ENCODE measurements around the gene GFER.

GFER gene

GRCh38 chr16:1975432-1976215, 8.4 kb upstream of the GFER start:
- DNase-seq = no peak

DNA sequence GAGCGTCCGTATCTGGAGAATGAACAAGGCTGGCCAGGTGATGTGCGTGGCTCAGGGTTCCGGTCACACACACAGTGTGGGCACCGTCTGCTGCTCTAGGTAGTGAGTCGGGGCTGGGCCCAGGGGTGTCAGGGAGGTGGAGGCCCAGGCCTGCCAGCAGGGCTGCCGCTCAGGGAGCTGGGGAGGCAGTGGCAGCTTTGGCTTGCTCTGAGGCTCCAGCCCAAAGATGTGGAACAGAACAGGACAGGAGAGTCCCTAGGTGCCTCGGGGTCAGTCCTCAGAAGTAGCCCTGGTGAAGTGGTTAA, 7.8 kb upstream of the GFER start:
- DNase-seq = no peak

- no peak for DNase-seq
These were observed 6.8 kb upstream of the GFER start for GRCh38 chr16:1976951-1977874.

- no peak for DNase-seq
These were observed 6.1 kb upstream of the GFER start for GRCh38 chr16:1977875-1978268.

- no peak for DNase-seq
These were observed 5.4 kb upstream of the GFER start for GRCh38 chr16:1978476-1979120.

GRCh38 chr16:1979271-1980029, 4.5 kb upstream of the GFER start:
- DNase-seq = no peak

- DNase-seq = no peak
These were observed 3.8 kb upstream of the GFER start for GRCh38 chr16:1980030-1980769.

GRCh38 chr16:1980770-1981087, 3.3 kb upstream of the GFER start:
- no peak for DNase-seq

GRCh38 chr16:1981398-1981836, 2.6 kb upstream of the GFER start, which contains the start of gene NOXO1:
Gene NOXO1 (minus strand): TSS chr16:1981469. CDS start chr16:1981179, 290 bp downstream.
- DNase-seq = no peak

DNA sequence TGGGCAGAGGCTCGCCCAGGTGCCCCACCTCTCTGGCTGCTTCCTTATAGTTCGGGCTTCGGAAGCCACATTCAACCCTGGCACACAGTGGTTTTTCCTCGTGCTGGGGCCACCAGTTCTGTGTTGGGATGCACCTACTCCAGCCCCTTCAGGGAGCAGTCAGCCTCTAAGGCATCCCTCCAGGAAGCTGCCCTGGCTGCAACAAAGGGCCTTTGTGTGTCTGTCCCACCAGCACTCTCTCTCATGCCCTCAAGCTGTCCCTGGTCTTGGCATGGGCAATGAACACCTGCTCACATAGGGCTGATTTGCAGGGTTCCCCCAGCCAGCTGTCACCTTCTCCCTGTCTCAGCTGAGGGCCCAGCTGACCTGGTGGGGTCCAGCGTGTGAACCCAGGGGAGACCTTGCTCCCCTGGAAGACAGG, 2.0 kb upstream of the GFER start:
- DNase-seq = no peak

- no peak for DNase-seq
These were observed 926 bp upstream of the GFER start for GRCh38 chr16:1982991-1983543.

GRCh38 chr16:1984347-1985225, 593 bp downstream of the GFER start:
- no peak for DNase-seq

- DNase-seq = no peak
These were observed 1.6 kb downstream of the GFER start for GRCh38 chr16:1985466-1986150.

DNA sequence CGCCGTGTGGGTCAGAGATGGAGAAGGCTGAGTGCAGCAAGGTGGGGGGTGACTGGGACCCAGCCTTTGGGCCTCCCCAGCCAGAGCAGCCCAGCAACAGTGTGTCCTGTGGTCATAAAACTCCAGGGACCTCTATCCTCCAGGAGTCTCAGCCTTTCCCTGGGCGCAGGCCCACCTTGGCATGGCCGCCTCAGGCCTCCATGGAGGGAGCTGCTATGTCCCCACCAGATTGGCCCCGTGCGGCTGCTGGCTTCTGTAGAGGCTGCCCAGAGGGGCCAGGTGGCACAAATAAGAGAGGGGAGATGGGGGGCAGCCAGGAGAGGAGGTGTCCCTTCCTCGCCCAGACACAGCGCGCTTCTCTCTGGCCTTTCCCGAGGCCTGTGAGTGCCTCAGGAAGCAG, 3.2 kb downstream of the GFER start:
- no peak for DNase-seq

DNA sequence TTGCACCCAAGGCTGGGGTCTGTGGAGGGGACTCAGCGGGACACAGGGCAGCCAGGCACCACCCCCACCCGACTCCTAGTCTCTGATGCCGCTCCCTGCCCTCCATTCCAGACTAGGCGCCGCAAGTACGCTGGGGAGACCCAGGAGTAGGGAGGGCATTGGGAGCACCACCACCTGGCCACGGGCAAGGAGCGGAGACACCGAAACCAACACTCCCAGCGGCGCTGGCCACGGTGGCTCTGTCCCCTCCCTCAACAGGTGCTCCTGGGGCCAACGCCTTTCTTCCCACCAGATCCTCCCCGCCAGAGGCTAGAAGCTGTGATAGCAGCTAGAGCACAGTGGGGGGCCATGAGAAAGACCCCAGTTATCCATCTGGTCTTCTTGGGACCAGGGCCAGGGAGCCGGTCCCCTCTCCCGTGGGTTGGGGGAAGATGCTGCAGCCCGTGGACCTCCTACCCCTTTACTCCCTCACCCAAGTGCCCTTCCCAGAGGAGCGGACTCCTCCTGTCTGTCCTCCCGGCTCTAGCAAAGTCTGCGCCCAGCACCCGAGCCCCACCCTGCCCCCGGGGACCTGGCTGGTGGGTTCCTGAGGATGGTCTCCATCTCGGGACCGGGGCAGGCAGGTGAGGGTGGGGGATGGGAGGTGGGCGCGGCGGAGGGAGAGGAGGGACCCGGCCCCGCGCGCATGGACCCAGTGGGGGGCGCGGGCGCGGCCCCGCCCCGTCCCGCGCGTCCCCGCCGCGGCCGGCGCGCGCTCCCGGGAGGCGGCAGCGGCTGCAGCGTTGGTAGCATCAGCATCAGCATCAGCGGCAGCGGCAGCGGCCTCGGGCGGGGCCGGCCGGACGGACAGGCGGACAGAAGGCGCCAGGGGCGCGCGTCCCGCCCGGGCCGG, 5.5 kb downstream of the GFER start, which contains the start of gene SYNGR3:
TSS of gene SYNGR3 (plus strand) at position 762 of the 892 bp plus-strand sequence. CDS start 133 bp downstream, outside the sequence.
- no peak for DNase-seq

DNA sequence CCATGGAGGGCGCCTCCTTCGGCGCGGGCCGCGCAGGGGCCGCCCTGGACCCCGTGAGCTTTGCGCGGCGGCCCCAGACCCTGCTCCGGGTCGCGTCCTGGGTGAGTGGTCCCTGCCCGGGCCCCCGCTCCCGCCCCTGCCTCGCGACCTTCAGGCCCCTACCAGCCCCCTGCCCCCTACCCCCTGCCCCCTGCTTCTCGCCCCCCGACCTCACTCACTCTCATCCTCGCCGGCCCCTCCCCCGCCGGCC, 6.0 kb downstream of the GFER start:
- no peak for DNase-seq

DNA sequence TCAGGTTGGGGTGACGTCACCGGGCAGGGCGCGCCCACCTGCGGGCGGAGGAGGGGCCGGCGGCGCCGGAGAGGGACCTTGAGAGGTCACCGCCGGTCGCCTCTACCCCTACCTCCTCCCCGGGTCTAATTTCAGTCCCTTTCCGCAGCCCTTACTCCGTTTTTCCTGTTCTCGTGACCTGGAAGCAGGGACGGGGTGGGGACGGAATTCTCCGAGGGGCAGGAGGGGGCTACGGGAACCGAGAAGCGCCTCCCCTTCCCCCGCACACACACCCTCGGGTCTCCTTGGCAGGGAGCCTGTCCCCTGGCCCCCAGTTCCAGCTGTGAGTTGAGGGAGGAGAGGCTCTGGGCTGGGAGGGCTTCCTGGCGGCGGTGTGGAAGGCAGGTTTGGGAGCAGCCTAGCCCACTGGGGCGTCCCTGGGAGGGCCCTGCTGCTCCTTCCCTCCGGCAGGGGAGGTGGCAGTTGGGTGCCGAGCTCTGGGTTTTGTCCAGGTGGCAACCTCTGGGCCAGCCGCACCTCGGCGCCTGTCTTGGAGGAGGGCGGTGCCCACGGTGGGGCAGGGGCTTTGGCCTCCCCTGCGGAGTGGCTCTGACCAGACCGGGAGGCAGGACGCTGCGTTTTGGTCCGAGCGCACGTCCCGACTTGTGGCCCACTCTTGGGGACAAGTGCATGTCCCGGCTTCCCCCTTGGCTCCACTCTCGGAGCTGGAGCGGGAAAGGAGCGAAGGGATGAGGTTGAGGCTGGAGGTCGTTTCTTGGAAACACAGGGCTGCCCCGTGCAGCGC, 6.5 kb downstream of the GFER start:
- no peak for DNase-seq

DNA sequence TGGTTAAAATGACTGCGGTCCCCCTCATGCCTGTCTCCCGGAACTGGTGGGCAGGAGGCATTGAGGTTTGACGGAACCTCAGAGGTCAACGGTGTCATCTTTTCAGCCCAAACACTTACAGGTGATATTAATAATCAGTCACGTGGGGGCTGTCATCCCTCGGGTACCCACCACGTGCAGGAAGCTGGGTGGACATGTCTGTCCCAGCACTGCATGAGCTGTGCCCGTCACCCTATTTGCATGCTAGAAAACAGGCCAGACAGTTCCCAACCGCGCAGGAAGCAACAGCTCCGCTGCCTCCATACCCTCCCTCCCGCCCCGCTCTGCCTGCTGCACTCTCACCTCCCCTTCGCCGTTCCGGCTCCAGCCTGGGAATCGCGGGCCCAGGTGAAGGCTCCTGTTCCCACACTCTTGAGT, 7.2 kb downstream of the GFER start:
- DNase-seq = no peak

- DNase-seq = no peak
These were observed 7.6 kb downstream of the GFER start for GRCh38 chr16:1991588-1991947.
